Hepatocyte (in vitro differentiated cells): ENCODE results near the gene MTMR10. TPM values are rescaled to one million over a fixed set of nuclear protein-coding genes. Genes with fewer than 3 reads are reported as not detected.
A peak's percentile ranks its signal among the peaks of the same experiment; 100 is the strongest.

Experiments
- DNase-seq: peaks from one replicate; pipeline ENCODE4 v3.0.0-alpha.2; 2016; ENCODE audit warnings: low spot score
- H2AFZ ChIP-seq: fragments of 200-600 bp; sonication (generic); 2 replicates; pipeline ENCODE4 v1.6.0; 2016; ENCODE audit warnings: antibody characterized with exemption, mild to moderate bottlenecking
- H3K27ac ChIP-seq: fragments of 200-600 bp; sonication (generic); 2 replicates; pipeline ENCODE4 v1.5.1; 2016; ENCODE audit warnings: mild to moderate bottlenecking
- H3K27me3 ChIP-seq: fragments of 200-600 bp; sonication (generic); 2 replicates; pipeline ENCODE4 v1.6.1; 2016
- H3K36me3 ChIP-seq: fragments of 200-600 bp; sonication (generic); replicated peaks from 2 replicates; pipeline ENCODE4 v1.5.1; 2016; ENCODE audit warnings: low read depth; ENCODE audit not compliant: insufficient read depth
- H3K4me1 ChIP-seq: fragments of 200-600 bp; sonication (generic); 2 replicates; pipeline ENCODE4 v1.5.1; 2016; ENCODE audit warnings: mild to moderate bottlenecking, moderate library complexity; ENCODE audit not compliant: insufficient read depth
- H3K4me2 ChIP-seq: fragments of 200-600 bp; sonication (generic); 2 replicates; pipeline ENCODE4 v1.6.0; 2016
- H3K4me3 ChIP-seq: fragments of 200-600 bp; sonication (generic); 2 replicates; pipeline ENCODE4 v1.5.1; 2016; ENCODE audit warnings: mild to moderate bottlenecking
- H3K79me2 ChIP-seq: fragments of 200-600 bp; sonication (generic); 2 replicates; pipeline ENCODE4 v1.6.0; 2017; ENCODE audit warnings: mild to moderate bottlenecking
- H3K9me2 ChIP-seq: fragments of 200-600 bp; sonication (generic); replicated peaks from 2 replicates; pipeline ENCODE4 v1.6.0; 2017; ENCODE audit warnings: mild to moderate bottlenecking; ENCODE audit not compliant: insufficient read depth
- H3K9me3 ChIP-seq: fragments of 200-600 bp; sonication (generic); 2 replicates; pipeline ENCODE4 v1.5.1; 2016; ENCODE audit warnings: low read depth, mild to moderate bottlenecking
- H4K20me1 ChIP-seq: fragments of 200-600 bp; sonication (generic); 2 replicates; pipeline ENCODE4 v1.6.0; 2016; ENCODE audit warnings: mild to moderate bottlenecking; ENCODE audit not compliant: insufficient read depth, poor library complexity, severe bottlenecking
- EZH2 ChIP-seq: fragments of 200-600 bp; sonication (generic); IDR thresholded peaks from 2 replicates; pipeline ENCODE4 v1.6.1; 2016; ENCODE audit warnings: antibody characterized with exemption, mild to moderate bottlenecking, borderline replicate concordance
- EZH2phosphoT487 ChIP-seq: fragments of 200-600 bp; sonication (generic); IDR thresholded peaks from one replicate; pipeline ENCODE4 v1.6.1; 2018; ENCODE audit warnings: antibody characterized with exemption, mild to moderate bottlenecking, low read depth, moderate library complexity; ENCODE audit not compliant: unreplicated experiment, severe bottlenecking
- WGBS: methylation state at CpG from one replicate; pipeline ENCODE4 v1.1.6; 2016; ENCODE audit warnings: low lambda C conversion rate; ENCODE audit errors: missing lambda C conversion rate; 5-methylcytosine and 5-hydroxymethylcytosine counted together
- polyA plus RNA-seq: library from polyadenylated mRNA; unstranded; fragments of >200 nt; fragmentation: Nextera tagmentation; extraction: Ambion mirVana; gene quantifications from 2 replicates; pipeline ENCODE4 v1.2.1, GENCODE V29; 2016
- total RNA-seq: library from RNA; depleted of rRNA; stranded (reverse); fragments of >200 nt; gene quantifications from 2 replicates; pipeline ENCODE4 v1.2.3, GENCODE V29; 2014
- TF ChIP-seq, protein P1 (sequence below): fragments of 200-600 bp; sonication (generic); IDR thresholded peaks from 2 replicates; pipeline ENCODE4 v1.5.1; 2016; ENCODE audit warnings: antibody characterized with exemption, mild to moderate bottlenecking; ENCODE audit not compliant: poor library complexity

The MTMR10 gene
- 15.3 and 19.6 TPM in 2 replicates for total RNA-seq
- 7.9 and 10.3 TPM in 2 replicates for polyA plus RNA-seq

- peak within 1 kb of the TSS; percentile 94 for H2AFZ ChIP-seq
- DNase-seq, result peak; percentile 94
- peak within 1 kb of the TSS; percentile 97 for H3K27ac ChIP-seq
- no peaks in the 10 kb centered on the region for H3K27me3 ChIP-seq
- H3K4me2 ChIP-seq, result peak within 1 kb of the TSS; percentile 90
- peaks cover 35% of the 10 kb centered on the region for H3K79me2 ChIP-seq
- TF ChIP-seq EZH2, result no peak
- TF ChIP-seq, protein P1, sequence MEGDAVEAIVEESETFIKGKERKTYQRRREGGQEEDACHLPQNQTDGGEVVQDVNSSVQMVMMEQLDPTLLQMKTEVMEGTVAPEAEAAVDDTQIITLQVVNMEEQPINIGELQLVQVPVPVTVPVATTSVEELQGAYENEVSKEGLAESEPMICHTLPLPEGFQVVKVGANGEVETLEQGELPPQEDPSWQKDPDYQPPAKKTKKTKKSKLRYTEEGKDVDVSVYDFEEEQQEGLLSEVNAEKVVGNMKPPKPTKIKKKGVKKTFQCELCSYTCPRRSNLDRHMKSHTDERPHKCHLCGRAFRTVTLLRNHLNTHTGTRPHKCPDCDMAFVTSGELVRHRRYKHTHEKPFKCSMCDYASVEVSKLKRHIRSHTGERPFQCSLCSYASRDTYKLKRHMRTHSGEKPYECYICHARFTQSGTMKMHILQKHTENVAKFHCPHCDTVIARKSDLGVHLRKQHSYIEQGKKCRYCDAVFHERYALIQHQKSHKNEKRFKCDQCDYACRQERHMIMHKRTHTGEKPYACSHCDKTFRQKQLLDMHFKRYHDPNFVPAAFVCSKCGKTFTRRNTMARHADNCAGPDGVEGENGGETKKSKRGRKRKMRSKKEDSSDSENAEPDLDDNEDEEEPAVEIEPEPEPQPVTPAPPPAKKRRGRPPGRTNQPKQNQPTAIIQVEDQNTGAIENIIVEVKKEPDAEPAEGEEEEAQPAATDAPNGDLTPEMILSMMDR, result no peak
- no peak for TF ChIP-seq EZH2phosphoT487
- 2% methylated on average over 45 of the region's 114 CpGs for WGBS
- H3K36me3 ChIP-seq, result no peaks in the 10 kb centered on the region
- H3K4me3 ChIP-seq, result peak within 1 kb of the TSS; percentile 97
- H3K4me1 ChIP-seq, result peaks cover 5% of the 10 kb centered on the region
- H3K9me2 ChIP-seq, result no peaks in the 10 kb centered on the region
- H3K9me3 ChIP-seq, result no peaks in the 10 kb centered on the region
- H4K20me1 ChIP-seq, result no peaks in the 10 kb centered on the region
Observed at GRCh38 chr15:30991255-30992235, at the start of gene MTMR10. MTMR10 (minus strand) TSS chr15:30991628; CDS start chr15:30991506, 122 bp downstream.

- Histone ChIP-seq H3K79me2 (no peaks in the 10 kb centered on the region), H3K27ac (no peak overlapping the region), H3K36me3 (no peaks in the 10 kb centered on the region), H3K27me3 (no peaks in the 10 kb centered on the region), H3K9me3 (no peaks in the 10 kb centered on the region), H3K4me3 (no peak overlapping the region), H3K4me2 (no peak overlapping the region), H4K20me1 (no peaks in the 10 kb centered on the region), H3K9me2 (no peaks in the 10 kb centered on the region), H3K4me1 (no peaks in the 10 kb centered on the region), H2AFZ (no peak overlapping the region)
- 97% methylated on average over 8 of the region's 8 CpGs for WGBS
- no peak for DNase-seq
- no peak for TF ChIP-seq EZH2
- TF ChIP-seq EZH2phosphoT487, result no peak
- TF ChIP-seq, protein P1, result no peak
Observed at GRCh38 chr15:31040611-31041010, 49.2 kb upstream of the MTMR10 start.

- 94% methylated on average over 16 of the region's 16 CpGs for WGBS
- TF ChIP-seq EZH2phosphoT487 (no peak), EZH2 (no peak)
- TF ChIP-seq, protein P1, result no peak
- H3K27ac ChIP-seq, result no peak overlapping the region
Observed at GRCh38 chr15:31039961-31040360, 48.5 kb upstream of the MTMR10 start.

More at GRCh38 chr15:31039961-31040360, 48.5 kb upstream of the MTMR10 start:
- DNase-seq, result no peak
- Histone ChIP-seq H3K27me3 (no peaks in the 10 kb centered on the region), H3K4me3 (no peak overlapping the region), H3K79me2 (no peaks in the 10 kb centered on the region), H2AFZ (no peak overlapping the region), H4K20me1 (no peaks in the 10 kb centered on the region), H3K36me3 (no peaks in the 10 kb centered on the region), H3K9me2 (no peaks in the 10 kb centered on the region), H3K4me2 (no peak overlapping the region), H3K9me3 (no peaks in the 10 kb centered on the region), H3K4me1 (no peaks in the 10 kb centered on the region)
